ENCODE results near the gene CDHR2.

CDHR2 gene

DNA sequence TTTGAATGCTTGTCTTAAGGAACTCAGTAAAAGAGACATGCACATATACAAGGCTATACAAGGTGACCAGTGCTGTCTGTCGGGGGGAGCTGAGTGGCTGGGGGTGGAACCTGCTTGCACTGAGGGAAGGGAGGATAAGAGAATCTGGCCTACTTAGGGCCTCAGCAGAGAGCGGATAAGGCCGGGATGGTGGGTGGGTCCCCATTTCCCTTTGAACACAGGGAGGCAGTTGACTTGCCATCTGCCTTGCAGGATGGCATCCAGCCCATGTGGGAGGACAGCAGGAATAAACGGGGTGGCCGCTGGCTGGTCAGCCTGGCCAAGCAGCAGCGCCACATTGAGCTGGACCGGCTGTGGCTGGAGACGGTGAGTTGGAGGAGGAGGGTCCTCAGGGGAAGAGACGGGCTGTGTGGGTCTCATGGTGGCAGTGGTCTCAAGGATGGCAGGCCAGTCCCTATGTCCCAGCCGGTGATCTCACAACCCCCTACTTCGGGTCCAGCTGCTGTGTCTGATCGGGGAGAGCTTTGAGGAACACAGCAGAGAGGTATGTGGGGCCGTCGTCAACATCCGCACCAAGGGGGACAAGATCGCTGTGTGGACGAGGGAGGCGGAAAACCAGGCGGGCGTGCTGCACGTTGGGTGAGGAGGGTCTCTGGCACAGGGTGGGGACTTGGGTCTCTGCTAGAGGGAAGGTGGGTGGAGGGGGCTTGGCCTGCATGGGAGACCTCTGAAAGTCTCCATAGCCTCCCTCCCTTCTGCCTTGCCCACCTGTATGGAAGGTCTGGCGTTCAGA lies 95.9 kb downstream of the CDHR2 start:
- in situ Hi-C loops (cut with MboI; ENCODE audit: low pct_unique_long_range_greater_than_20kb, low sequenced_read_pairs, unreplicated experiment): no loop called here
- TF ChIP-seq, protein P1, sequence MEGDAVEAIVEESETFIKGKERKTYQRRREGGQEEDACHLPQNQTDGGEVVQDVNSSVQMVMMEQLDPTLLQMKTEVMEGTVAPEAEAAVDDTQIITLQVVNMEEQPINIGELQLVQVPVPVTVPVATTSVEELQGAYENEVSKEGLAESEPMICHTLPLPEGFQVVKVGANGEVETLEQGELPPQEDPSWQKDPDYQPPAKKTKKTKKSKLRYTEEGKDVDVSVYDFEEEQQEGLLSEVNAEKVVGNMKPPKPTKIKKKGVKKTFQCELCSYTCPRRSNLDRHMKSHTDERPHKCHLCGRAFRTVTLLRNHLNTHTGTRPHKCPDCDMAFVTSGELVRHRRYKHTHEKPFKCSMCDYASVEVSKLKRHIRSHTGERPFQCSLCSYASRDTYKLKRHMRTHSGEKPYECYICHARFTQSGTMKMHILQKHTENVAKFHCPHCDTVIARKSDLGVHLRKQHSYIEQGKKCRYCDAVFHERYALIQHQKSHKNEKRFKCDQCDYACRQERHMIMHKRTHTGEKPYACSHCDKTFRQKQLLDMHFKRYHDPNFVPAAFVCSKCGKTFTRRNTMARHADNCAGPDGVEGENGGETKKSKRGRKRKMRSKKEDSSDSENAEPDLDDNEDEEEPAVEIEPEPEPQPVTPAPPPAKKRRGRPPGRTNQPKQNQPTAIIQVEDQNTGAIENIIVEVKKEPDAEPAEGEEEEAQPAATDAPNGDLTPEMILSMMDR (IDR thresholded peaks at IDR 0.05; ENCODE audit: extremely low read depth, insufficient read depth, missing control alignments): no peak
- DNase-seq (ENCODE audit: low spot score): no peak

All from GM13977 (cell line).